SK-N-DZ (cell line): ENCODE data around the gene BEAN1.
"Not testable (repeated sequence)": the region's sequence is repeated elsewhere in the genome, so short reads cannot be mapped to it uniquely, and the experiment has no call there.

ENCODE experiments used
- DNase-seq: peaks from one replicate; pipeline ENCODE4 v3.0.0-alpha.2; 2015; ENCODE audit warnings: low spot score

The BEAN1 gene

DNA sequence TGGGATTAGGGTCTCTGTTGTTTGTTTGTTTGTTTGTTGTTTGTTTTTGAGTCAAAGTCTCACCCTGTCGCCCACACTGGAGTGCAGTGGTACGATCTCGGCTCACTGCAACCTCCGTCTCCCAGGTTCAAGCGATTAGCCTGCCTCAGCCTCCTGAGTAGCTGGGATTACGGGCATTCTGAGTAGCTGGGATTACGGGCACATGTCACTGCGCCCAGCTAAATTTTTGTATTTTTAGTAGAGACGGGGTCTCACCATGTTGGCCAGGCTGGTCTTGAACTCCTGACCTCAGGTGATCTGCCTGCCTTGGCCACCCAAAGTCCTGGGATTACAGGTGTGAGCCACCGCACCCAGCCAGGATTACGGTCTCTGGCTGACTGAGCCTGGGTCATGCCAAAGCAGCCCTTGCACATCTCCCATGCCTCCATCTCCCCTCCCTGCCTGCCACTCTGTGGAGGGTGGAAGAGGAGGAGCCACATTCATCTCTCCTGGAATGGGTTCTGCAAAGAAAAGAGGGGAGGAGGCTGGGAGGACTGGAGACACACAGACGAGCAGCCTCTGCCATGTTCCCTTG is 59.2 kb downstream of the BEAN1 start:
- DNase-seq: no peak

DNA sequence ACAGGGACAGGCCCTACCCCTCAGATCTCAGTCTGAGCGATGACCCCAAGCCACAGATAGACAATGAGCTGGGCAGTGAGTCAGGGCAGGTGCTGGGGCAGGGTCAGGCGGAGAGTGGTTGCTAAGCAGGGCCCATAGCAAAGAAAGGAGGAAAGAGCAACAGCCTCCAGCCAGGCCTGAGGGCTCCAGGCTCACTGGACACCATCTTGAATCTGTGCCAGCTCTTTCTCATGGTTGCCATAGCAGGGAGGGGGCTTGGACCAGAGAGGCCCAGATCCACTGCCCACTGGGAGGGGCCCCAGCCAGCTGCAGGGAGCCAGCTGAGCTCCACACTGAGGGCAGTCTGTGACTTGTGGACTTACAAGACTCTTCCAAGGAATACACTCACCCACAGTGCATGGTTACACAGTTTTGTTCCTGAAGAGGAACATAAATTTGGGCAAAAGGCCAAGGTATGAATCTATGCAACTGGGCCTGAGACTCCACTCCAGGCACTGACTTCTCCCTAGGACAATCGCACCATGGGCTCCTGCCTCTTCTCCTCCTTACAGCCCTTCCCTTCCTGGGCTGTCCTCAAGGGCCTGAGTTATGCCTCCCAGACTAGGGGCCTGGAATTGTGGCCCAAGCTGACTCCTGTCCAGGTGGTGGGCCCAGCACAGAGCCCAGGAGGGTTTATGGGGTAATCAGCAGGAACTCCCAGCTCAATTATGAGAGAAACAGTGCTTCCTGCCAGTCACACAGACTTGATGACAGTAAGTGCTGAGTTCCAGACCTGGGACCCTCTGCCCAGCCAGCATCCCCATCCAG is 59.9 kb downstream of the BEAN1 start:
- DNase-seq: no peak

DNA sequence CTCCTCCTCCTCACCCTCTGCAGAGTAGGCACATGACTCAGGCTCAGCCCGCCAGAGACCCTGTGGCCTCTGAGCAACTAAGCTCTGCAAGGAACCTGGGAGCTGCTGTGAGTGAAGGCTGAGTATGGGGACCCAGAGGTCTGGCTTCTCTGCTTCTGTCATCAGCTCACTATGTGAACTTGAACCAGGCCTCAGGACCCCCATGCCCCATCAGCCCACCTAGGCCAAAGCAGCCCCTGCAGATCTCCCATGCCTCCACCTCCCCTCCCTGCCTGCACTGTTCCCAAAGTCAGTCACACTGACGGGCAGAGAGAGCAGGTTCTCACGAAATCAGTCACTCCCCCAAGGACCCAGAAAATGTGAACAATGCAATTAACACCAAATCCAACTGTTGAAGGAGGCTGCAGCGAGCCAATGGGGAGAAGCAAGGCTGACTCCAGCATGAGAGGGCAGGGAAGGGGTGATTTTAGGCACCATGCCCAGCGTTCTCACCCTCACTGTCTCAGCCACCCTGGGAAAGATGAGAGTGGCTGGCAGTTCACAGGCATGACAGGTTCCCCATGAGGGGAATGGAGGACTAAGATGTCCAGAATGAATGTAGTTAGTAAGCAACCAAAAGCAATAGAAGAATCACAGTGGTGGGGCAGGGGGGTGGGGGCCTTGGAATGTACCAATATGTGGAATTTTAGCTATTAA is 60.6 kb downstream of the BEAN1 start:
- DNase-seq: no peak

DNA sequence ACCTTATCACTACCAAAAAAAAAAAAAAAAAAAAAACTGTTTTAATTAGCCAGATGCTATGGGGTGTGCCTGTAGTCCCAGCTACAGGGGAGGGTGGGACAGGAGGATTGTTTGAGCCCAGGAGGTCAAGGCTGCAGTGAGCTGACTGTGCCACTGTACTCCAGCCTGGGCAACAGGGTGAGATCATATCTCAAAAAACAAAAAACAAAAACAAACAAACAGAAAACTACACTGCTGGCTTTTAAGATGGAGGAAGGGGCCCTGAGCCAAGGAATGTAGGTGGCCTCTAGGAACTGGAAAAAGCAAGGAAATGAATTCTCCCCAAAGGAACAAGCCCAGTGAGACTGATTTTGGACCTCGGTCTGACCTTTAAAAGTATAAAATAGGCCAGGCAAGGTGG is 61.4 kb downstream of the BEAN1 start:
- no peak for DNase-seq

DNA sequence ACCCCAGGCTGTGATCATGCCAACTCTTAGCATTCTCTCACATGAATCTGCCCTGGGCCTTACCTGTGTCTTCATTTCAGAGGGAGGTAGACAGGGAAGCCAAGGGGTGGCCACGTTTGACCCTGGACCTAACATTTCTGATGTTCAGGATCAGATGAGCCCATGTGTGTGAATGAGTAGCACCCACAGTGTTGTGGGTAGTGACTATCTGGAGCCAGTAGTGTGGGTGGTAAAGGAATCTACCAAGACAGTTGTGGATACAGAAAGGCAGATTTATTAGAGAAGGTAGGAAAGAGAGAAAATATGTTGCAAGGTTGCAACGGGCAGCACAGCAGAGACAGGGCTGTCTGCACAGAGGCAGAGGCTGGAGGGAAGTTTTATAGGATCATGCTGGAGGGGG is 62.3 kb downstream of the BEAN1 start:
- no peak for DNase-seq

DNA sequence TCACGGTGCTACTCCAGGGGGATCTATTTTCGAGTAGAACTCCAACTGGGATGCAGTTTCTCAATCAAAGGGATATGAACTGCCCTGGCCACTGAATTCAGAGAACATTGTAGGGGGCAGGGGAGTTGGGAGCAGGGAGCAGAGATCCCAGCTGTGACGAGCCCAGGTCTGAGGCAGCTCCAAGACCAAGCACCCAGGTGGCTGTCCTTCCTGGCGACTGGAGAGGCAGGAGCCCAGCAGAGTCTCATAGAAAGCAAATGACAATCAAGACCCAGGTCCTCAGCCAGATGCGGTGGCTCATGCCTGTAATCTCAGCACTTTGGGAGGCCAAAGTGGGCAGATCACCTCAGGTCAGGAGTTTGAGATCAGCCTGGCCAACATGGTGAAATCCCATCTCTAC is 62.7 kb downstream of the BEAN1 start:
- DNase-seq: no peak

DNA sequence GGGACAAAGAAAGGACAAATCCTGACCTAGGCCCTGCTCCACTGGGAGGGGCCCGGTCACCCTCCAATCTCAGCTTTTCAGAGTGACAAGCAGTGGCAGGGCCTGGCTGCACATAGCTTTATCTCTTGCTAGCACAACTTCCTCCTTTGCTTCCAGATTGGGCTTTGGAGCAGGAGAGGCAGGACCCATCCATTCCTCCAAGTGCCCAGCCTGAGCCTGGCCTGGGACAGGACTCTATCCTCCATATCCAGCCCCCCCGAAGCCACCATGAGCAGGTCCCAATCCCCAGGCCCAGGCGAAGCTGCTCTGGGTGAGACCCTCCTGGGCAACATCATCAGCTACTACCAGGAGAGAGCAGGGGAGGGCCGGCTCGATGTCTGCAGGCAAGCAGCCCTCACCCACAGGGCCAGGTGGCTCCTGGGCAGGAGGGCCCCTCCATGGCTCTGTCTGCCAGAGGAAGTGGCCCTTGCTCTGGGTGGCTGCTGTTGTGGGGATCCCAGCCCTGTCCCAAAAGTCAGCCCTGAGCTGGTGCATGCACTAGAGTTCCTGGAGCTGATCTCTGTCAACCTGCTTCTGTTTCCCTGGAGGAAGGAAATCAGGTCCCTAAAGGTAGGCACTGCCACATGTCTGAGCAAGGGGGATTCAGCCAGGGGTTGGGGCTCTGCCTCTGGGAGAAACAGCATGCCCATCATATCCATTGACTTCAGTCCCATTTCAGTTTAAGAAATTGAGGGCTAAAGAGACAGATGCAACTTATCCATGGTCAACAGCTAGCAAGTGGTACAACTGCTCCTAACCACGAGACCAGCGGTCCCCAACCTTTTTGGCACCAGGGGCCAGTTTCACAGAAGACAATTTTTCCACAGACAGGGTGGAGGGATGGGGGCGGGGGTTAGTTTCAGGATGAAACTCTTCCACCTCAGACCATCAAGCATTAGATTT is 64.0 kb downstream of the BEAN1 start:
- DNase-seq: no peak

DNA sequence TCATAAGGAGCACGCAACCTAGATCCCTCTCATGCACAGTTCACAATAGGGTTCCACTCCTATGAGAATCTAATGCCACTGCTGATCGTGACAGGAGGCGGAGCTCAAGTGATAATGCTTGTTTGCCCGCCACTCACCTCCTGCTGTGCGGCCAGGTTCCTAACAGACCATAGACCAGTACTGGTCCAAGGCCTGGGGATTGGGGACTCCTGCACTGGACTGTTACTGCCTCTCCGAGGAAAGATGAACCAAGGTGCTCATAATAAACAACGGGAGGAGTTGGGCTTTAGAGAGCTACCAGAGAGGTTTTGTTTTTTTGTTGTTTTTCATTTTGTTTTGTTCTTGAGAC is 64.6 kb downstream of the BEAN1 start:
- no peak for DNase-seq

DNA sequence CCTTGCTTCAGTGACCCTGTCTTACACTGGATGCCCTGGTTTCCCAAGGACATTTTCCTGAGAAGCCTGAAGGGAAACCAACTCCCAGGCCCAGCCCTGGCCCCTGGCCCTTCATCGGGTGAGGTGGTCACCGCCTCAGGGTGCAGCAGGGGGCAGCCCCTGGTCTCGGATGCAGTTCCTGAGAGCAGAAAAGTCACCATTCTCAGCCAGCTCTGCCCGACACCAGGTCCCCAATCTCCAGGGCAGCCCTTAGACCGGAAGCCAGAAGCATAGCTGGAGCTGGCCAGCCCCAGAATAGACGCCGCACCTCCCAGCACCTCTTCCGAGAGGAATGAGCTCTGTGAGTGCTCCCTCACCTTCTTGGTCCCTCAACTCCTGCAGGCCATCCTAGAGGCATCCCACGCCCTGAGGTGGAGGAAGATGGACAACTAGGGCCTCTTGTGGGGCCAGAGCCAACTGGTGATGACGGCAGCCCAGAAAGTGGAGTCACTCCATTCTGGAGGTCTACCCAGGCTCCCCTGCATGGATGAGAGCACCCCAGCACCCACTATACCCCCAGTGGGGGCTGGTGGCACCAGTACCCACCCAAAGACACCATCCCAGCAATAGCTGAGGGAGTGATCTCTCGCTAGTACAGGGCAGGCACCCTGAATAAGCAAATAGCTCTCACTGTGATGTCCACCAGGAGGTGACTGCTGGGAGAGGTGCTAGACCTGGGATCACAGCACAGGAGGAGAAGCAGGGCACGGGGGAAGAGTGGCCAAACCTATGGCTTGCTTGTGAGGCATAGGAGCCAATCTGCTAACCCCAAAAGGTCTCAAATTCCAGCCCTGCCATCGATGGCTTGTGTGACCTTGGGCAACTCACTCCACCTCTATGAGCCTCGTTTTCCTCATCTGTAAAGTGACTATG is 66.7 kb downstream of the BEAN1 start:
- DNase-seq: no peak

DNA sequence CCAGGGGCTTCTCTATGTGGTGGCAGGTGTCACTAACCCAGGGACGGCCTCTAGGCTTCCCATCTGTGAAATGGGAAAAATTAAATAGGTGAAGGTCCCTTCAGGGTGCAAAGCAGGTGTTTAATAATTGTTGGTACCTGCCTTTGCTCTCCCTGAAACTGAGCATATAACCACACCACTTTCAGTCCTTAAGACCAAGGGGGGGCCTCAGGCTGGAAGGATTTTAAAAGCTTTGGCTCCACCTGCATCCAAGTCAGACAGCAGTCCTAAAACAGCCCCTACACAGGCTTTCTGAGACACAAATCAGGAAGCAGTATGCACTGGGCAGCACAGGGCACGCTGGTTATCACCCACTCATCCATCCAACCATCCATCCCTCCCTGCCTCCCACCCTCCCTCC is 67.8 kb downstream of the BEAN1 start:
- DNase-seq: no peak

DNA sequence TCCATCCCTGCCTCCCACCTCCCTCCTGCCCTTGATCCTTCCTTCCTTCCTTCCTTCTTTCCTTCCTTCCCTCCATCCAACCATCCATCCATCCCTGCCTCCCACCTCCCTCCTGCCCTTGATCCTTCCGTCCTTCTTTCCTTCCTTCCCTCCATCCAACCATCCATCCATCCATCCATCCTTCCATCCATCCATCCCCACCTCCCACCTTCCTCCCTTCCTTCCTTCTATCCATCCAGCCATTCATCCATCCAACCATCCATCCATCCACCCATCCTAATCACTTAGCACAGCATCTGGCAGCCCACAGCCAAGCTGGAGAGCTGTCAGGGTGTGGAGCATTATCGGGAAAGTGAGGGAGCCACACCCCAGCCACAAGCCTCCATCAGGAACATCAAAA is 68.3 kb downstream of the BEAN1 start:
- no peak for DNase-seq

DNA sequence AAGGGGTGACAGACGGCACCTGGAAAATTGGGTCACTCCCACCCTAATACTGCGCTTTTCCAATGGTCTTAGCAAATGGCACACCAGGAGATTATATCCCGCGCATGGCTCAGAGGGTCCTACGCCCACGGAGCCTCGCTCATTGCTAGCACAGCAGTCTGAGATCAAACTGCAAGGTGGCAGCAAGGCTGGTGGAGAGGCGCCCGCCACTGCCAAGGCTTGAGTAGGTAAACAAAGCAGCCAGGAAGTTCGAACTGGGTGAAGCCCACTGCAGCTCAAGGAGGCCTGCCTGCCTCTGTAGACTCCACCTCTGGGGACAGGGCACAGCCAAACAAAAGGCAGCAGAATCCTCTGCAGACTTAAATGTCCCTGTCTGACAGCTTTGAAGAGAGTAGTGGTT is 69.1 kb downstream of the BEAN1 start:
- DNase-seq: not testable (repeated sequence)

DNA sequence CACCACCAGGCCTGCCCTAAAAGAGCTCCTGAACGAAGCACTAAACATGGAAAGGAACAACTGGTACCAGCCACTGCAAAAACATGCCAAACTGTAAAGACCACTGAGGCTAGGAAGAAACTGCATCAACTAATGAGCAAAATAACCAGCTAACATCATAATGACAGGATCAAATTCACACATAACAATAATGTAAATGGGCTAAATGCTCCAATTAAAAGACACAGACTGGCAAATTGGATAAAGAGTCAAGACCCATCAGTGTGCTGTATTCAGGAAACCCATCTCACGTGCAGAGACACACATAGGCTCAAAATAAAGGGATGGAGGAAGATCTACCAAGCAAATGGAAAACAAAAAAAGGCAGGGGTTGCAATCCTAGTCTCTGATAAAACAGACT is 70.8 kb downstream of the BEAN1 start:
- not testable (repeated sequence) for DNase-seq

DNA sequence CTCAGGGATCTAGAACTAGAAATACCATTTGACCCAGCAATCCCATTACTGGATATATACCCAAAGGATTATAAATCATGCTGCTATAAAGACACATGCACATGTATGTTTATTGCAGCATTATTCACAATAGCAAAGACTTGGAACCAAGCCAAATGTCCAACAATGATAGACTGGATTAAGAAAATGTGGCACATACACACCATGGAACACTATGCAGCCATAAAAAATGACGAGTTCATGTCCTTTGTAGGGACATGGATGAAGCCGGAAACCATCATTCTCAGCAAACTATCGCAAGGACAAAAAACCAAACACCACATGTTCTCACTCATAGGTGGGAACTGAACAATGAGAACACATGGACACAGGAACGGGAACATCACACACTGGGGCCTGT is 74.5 kb downstream of the BEAN1 start:
- not testable (repeated sequence) for DNase-seq

DNA sequence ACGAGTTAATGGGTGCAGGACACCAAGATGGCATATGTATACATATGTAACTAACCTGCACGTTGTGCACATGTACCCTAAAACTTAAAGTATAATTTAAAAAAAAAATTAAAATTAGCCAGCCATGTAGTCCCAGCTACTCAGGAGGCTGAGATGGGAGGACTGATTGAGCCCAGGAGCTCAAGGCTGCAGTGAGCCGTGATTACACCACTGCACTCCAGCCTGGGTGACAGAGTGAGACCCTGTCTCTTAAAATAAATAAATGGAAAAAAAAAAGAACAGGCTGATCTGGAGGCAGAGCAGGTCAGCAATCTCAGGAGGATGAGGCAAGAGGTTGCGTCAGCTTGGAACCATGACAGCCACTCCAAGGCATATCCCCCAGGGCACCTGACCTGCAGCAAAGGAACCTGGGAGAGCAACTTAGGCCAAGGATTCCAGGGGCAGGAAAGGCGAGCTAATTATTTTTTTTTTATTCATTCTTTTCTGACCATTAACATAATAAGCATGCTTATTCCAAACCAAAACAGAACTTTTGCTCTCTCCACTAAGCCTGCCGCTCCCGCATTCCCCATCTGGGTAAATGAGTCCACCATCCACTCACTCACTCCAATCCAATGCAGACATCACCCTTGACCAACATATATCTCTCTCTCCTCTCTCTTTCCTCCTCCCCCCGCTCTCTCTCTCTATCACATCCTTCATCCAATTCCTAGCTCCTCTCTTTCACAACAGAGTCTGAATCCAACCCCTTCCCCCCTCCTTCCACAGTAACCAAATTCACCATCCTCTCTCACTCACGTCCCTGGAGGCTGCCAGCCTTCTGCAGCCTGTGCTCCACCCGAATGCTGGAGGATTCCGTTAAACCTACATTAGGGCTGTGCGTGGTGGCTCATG is 75.2 kb downstream of the BEAN1 start:
- no peak for DNase-seq

DNA sequence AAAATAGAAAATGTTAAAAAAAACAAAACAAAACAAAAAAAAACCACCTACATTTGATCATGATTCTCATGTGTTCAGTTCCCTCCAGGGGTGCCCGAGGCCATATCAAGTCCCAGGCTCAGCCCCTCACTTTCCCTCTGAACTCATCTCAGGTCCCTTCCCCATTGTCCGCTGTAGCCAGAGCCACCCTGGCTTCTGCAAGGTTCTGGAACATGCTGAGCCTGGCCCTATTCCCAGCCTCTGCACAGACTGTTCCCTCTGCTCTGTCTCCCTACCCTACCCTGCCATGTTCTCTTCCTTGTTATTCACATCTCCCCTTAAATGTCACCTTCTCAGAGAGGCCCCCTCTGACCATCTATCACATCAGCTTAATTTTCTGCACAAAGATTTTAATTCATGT is 75.9 kb downstream of the BEAN1 start:
- DNase-seq: no peak

DNA sequence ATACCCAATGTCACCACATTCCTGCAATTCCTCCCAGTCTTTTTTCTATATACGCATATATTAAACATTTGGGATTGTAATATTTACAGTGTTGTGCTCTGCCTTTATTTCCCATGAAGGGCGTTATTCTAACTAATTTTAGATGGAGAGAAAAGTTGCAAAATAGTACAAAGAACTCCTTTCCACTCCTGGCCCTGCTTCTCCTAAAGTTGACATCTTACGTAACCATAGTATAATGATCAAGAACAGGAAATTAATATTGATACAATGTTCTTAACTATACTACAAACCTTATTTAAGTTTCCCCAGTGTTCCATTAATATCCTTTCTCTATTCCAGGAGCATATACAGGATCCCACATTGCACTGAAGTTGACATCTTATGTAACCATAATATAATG is 76.5 kb downstream of the BEAN1 start:
- no peak for DNase-seq

DNA sequence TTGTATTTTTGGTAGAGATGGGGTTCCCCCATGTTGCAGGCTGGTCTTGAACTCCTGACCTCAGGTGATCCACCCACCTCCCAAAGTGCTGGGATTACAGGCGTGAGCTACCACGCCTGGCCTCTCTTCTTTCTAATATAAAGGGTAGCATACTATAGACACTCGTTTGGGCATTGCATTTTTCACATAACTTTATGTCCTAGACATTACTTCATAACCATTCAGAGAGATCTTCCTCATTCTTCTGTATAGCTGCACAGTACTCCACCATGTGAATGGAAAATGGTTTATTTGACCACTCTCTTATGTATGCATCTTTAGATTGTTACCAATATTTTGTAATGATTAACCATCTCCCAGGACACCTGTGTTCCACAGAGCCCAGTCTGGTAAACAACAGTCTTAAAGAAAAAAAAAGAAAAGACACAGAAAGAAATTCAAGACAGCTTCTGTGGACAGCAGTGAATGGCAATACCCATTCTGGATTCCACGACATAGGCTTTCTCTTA is 80.7 kb downstream of the BEAN1 start:
- DNase-seq: no peak

DNA sequence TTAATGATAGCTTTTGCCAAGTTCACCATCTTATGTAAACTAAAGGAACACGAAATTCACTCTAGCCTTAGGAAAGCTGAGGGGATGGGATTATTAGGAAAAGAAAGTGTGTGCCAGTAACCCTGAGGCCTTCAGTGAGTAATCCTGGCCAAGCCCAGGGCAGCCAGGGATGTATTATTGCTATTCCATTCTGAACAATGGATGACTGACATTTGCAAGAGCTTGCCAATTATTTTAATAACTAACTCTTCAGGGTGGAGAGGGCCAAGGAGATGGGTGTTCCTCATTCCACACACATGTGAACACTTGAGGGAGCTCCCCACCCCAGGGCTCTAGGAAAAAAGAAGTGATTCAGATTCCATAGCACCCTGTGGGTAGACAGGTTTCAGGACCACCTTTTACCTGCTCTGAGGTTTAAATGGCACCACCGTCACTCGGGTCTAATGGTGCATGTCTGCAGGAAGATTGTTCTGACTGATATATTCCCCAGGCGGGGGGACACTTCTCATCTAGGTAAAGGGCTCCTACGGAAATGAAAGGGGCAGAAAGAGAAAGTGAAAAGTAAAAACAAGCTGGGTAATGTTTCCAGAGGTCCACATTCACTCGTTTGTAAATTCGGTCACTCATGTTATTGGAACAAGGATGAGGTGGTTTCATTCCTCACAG is 81.3 kb downstream of the BEAN1 start:
- DNase-seq: no peak
